ENCODE results near the gene ELOA. TPM values are rescaled to one million over a fixed set of nuclear protein-coding genes. Genes with fewer than 3 reads are reported as not detected.
A peak's percentile ranks its signal among the peaks of the same experiment; 100 is the strongest.

Gene ELOA
- total RNA-seq, 3 donors from 2014 or later = 32.9 to 35.5 (median 35.1) TPM

GRCh38 chr1:23772049-23772853 lies 29.0 kb downstream of the ELOA start:
- H3K4me3 ChIP-seq = no peak overlapping the region
- H3K36me3 ChIP-seq (ENCODE audit: low read depth) = no peaks in the 10 kb centered on the region
- DNase-seq = peak; percentile 86 to 96 (median 92)
- intact Hi-C loops (cut with DNase I, micrococcal nuclease) = loop anchor here (5.0 to 10.0 kb wide), 2 partner anchors 143 to 145 kb away; partner anchors contain the start of gene CNR2 (in 1 of the 2)
- peak; percentile 90 for TF ChIP-seq CTCF (IDR thresholded peaks at IDR 0.05)
- peak; percentile 98 for ATAC-seq
- no peaks in the 10 kb centered on the region for H3K9me3 ChIP-seq
- peaks cover 6% of the 10 kb centered on the region for H3K4me1 ChIP-seq (ENCODE audit: low read depth)

- Histone ChIP-seq H3K4me1 (ENCODE audit: low read depth) (peaks cover 11% of the 10 kb centered on the region), H3K4me3 (no peak overlapping the region), H3K36me3 (ENCODE audit: low read depth) (no peaks in the 10 kb centered on the region), H3K9me3 (no peaks in the 10 kb centered on the region)
- intact Hi-C loops (cut with DNase I, micrococcal nuclease) = loop anchor here (5.0 to 10.0 kb wide), 2 partner anchors 142 to 144 kb away; partner anchors contain the start of gene CNR2 (in 1 of the 2)
- no peak for DNase-seq
- no peak for TF ChIP-seq CTCF (IDR thresholded peaks at IDR 0.05)
- no peak for ATAC-seq
Observed at GRCh38 chr1:23772854-23773242, 29.6 kb downstream of the ELOA start.

- DNase-seq (no peak), ATAC-seq (no peak)
- Histone ChIP-seq H3K9me3 (no peaks in the 10 kb centered on the region), H3K4me1 (ENCODE audit: low read depth) (peaks cover 16% of the 10 kb centered on the region), H3K4me3 (no peak overlapping the region), H3K36me3 (ENCODE audit: low read depth) (no peaks in the 10 kb centered on the region)
- intact Hi-C loops (cut with DNase I, micrococcal nuclease) = loop anchor here (5.0 to 10.0 kb wide), 2 partner anchors 140 to 143 kb away; partner anchors contain the start of gene CNR2 (in 1 of the 2)
- no peak for TF ChIP-seq CTCF (IDR thresholded peaks at IDR 0.05)
Observed at GRCh38 chr1:23774174-23774880, 31.1 kb downstream of the ELOA start.

- TF ChIP-seq CTCF (IDR thresholded peaks at IDR 0.05) = no peak
- Histone ChIP-seq H3K9me3 (no peaks in the 10 kb centered on the region), H3K4me3 (no peak overlapping the region), H3K4me1 (ENCODE audit: low read depth) (peaks cover 27% of the 10 kb centered on the region), H3K36me3 (ENCODE audit: low read depth) (no peaks in the 10 kb centered on the region)
- no peak for DNase-seq
- intact Hi-C loops (cut with DNase I, micrococcal nuclease) = loop anchor here in 1 of 2 donors (10.0 kb wide), 1 partner anchor 139 kb away; the partner anchor contains the start of gene CNR2
- no peak for ATAC-seq
Observed at GRCh38 chr1:23776217-23776616, 32.9 kb downstream of the ELOA start.

- Histone ChIP-seq H3K9me3 (no peaks in the 10 kb centered on the region), H3K4me1 (ENCODE audit: low read depth) (peaks cover 27% of the 10 kb centered on the region), H3K36me3 (ENCODE audit: low read depth) (no peaks in the 10 kb centered on the region), H3K4me3 (peak within 1 kb of the TSS; percentile 73)
- TF ChIP-seq CTCF (IDR thresholded peaks at IDR 0.05) = no peak
- DNase-seq (peak; percentile 87 to 89 (median 88)), ATAC-seq (peak; percentile 94)
- intact Hi-C loops (cut with DNase I, micrococcal nuclease) = loop anchor here in 1 of 2 donors (10.0 kb wide), 1 partner anchor 137 kb away; the partner anchor contains the start of gene CNR2
Observed at GRCh38 chr1:23777979-23778814, 34.9 kb downstream of the ELOA start, which contains the start of gene PITHD1. Gene PITHD1 (plus strand): TSS chr1:23778418. CDS start chr1:23778516, 98 bp downstream.

Measured in mucosa of descending colon (tissue), 3 donors.